IPS-15b (cell line): Measurements from ENCODE around the gene ELN.

Source experiments
- H3K27me3 ChIP-seq: one replicate; pipeline ENCODE4 v1.6.1; 2013; ENCODE audit warnings: low read length; ENCODE audit not compliant: control insufficient read depth, insufficient read depth
- H3K36me3 ChIP-seq: one replicate; pipeline ENCODE4 v1.6.1; 2013; ENCODE audit warnings: low read length; ENCODE audit not compliant: control insufficient read depth, insufficient read depth
- H3K4me1 ChIP-seq: one replicate; pipeline ENCODE4 v1.6.1; 2013; ENCODE audit warnings: mild to moderate bottlenecking, low read length; ENCODE audit not compliant: control insufficient read depth, insufficient read depth
- H3K4me3 ChIP-seq: one replicate; pipeline ENCODE4 v1.5.1; 2013; ENCODE audit warnings: low read depth, low read length
- H3K9ac ChIP-seq: one replicate; pipeline ENCODE4 v1.6.1; 2013; ENCODE audit warnings: low read depth, mild to moderate bottlenecking, low read length
- H3K9me3 ChIP-seq: one replicate; pipeline ENCODE4 v1.6.1; 2013; ENCODE audit warnings: mild to moderate bottlenecking, low read length; ENCODE audit not compliant: control insufficient read depth, insufficient read depth

Gene ELN

GRCh38 chr7:73991522-73992100 is 36.4 kb upstream of the ELN start:
- H3K4me3 ChIP-seq = no peak overlapping the region
- H3K27me3 ChIP-seq = no peaks in the 10 kb centered on the region
- H3K9me3 ChIP-seq = no peaks in the 10 kb centered on the region
- no peaks in the 10 kb centered on the region for H3K36me3 ChIP-seq
- H3K9ac ChIP-seq = no peak overlapping the region
- H3K4me1 ChIP-seq = no peaks in the 10 kb centered on the region

- H3K4me3 ChIP-seq = no peak overlapping the region
- no peaks in the 10 kb centered on the region for H3K4me1 ChIP-seq
- no peaks in the 10 kb centered on the region for H3K9me3 ChIP-seq
- no peaks in the 10 kb centered on the region for H3K27me3 ChIP-seq
- H3K36me3 ChIP-seq = no peaks in the 10 kb centered on the region
- H3K9ac ChIP-seq = no peak overlapping the region
These were observed 35.8 kb upstream of the ELN start for GRCh38 chr7:73992101-73992562.

GRCh38 chr7:73994023-73994422 is 34.0 kb upstream of the ELN start:
- Histone ChIP-seq H3K4me1 (no peaks in the 10 kb centered on the region), H3K27me3 (no peaks in the 10 kb centered on the region), H3K4me3 (no peak overlapping the region), H3K9ac (no peak overlapping the region), H3K9me3 (no peaks in the 10 kb centered on the region), H3K36me3 (no peaks in the 10 kb centered on the region)

DNA sequence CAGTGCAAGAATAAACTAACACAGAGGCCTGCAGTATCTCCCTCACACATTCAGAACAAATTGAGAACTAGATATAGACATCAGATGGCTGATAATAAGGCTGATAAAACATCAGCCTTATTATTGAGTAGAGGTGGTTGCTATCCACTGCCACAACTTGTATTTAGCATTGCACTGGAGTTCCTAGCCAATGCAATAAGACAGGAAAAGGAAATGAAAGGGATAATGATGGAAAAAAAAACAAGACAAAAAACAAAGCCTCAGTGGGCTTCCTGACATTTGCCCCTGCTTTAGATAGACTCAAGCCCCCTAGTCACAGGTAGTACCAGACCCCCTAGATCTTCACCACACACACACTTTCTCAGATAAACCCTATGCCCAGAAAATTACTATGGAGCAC is 33.2 kb upstream of the ELN start:
- H3K4me3 ChIP-seq = no peak overlapping the region
- H3K4me1 ChIP-seq = no peaks in the 10 kb centered on the region
- no peaks in the 10 kb centered on the region for H3K27me3 ChIP-seq
- no peak overlapping the region for H3K9ac ChIP-seq
- H3K36me3 ChIP-seq = no peaks in the 10 kb centered on the region
- H3K9me3 ChIP-seq = no peaks in the 10 kb centered on the region

DNA sequence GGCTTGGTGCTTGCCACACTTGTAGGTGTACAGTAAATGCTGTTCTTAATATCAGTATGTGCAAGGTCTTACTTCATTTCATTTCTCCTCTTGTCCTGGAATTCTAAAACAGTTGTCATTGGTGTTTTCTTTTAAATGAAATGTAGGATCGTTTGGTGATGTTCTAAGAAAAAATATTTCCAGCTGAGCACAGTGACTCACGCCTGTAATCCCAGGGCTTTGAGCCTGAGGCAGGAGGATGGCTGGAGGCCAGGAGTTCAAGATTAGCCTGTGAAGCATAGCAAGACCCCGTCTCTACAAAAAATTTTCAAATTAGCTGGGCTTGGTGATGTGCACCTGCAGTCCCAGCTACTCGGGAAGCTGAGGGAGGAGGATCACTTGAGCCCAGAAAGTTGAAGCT is 32.6 kb upstream of the ELN start:
- Histone ChIP-seq H3K4me3 (no peak overlapping the region), H3K27me3 (no peaks in the 10 kb centered on the region), H3K9me3 (no peaks in the 10 kb centered on the region), H3K4me1 (no peaks in the 10 kb centered on the region), H3K9ac (no peak overlapping the region), H3K36me3 (no peaks in the 10 kb centered on the region)

GRCh38 chr7:73995821-73996511 is 32.0 kb upstream of the ELN start:
- Histone ChIP-seq H3K4me3 (no peak overlapping the region), H3K9ac (no peak overlapping the region), H3K27me3 (no peaks in the 10 kb centered on the region), H3K9me3 (no peaks in the 10 kb centered on the region), H3K4me1 (no peaks in the 10 kb centered on the region), H3K36me3 (no peaks in the 10 kb centered on the region)

GRCh38 chr7:73997056-73997455 is 30.9 kb upstream of the ELN start:
- no peaks in the 10 kb centered on the region for H3K27me3 ChIP-seq
- no peaks in the 10 kb centered on the region for H3K36me3 ChIP-seq
- no peak overlapping the region for H3K9ac ChIP-seq
- H3K4me1 ChIP-seq = no peaks in the 10 kb centered on the region
- no peaks in the 10 kb centered on the region for H3K9me3 ChIP-seq
- H3K4me3 ChIP-seq = no peak overlapping the region

DNA sequence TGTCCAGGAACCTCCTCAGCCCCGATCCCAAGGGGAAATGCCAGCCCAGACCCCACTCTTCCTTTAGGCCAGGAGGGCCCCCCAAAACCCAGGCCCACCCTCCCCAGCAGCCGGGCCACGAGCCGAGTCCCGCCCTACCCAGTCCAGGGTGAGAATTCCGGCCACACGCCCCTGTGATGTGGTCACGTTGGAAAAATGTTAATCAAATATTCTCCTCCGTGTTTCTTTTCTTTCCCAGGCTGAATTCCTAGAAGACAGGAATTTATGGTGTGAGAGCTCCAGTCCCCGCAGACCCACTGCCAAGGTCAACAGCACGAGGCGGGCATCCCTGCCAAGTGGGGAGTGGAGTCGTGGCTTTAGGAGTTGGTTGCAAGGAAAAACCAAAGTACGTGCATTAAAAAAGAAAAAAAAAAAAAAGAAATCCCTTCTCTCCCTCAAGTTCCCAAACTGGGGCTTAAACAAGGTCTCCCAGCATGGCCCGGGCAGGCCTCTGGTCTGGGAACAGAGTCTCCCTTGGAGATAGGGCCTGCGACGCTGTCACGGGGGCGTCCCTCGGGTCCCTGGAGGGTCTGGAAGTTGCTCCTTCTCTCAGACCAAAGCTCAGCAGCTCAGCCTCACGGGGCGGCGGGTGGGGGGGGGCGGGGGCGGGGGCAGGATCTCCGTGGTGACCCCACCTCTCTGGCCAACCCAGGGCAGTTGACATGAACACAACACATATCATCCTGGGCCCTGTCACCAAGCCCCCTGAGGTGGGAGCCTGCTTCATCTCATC is 28.1 kb upstream of the ELN start:
- H3K4me1 ChIP-seq = no peaks in the 10 kb centered on the region
- no peak overlapping the region for H3K9ac ChIP-seq
- H3K4me3 ChIP-seq = no peak overlapping the region
- H3K9me3 ChIP-seq = no peaks in the 10 kb centered on the region
- no peaks in the 10 kb centered on the region for H3K36me3 ChIP-seq
- H3K27me3 ChIP-seq = no peaks in the 10 kb centered on the region

- Histone ChIP-seq H3K4me1 (no peaks in the 10 kb centered on the region), H3K9me3 (no peaks in the 10 kb centered on the region), H3K36me3 (no peaks in the 10 kb centered on the region), H3K4me3 (no peak overlapping the region), H3K27me3 (no peaks in the 10 kb centered on the region), H3K9ac (no peak overlapping the region)
These were observed 27.4 kb upstream of the ELN start for GRCh38 chr7:74000489-74001149.

- no peaks in the 10 kb centered on the region for H3K9me3 ChIP-seq
- H3K36me3 ChIP-seq = no peaks in the 10 kb centered on the region
- no peaks in the 10 kb centered on the region for H3K4me1 ChIP-seq
- no peak overlapping the region for H3K9ac ChIP-seq
- no peaks in the 10 kb centered on the region for H3K27me3 ChIP-seq
- no peak overlapping the region for H3K4me3 ChIP-seq
These were observed 26.9 kb upstream of the ELN start for GRCh38 chr7:74001150-74001494.

DNA sequence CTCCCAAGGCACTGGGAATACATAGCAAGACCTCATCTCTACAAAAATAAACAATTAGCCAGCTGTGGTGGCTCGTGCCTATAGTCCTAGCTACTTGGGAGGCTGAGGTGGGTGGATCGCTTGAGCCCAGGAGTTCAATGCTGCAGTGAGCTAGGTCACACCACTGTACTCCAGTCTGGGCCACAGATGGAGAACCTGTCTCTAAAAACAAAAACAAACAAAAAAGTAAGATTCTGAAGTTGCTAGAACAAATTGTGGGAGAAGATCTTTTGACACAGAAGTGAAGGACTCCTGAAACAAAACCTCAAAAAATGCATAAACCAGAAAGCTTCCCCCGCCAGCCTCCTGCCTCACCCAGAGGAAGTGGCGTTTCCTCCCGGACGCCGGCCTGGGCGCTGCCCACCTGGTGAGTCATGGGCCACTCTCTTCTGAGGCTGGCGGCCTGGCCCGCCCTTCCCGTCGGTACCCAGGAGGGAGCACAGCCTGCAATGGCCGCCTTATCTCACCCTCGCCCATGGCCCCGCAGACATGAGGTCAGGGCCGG is 25.4 kb upstream of the ELN start:
- Histone ChIP-seq H3K9ac (no peak overlapping the region), H3K4me3 (no peak overlapping the region), H3K36me3 (no peaks in the 10 kb centered on the region)

More for the DNA sequence above, 25.4 kb upstream of the ELN start:
- H3K27me3 ChIP-seq = no peaks in the 10 kb centered on the region
- H3K4me1 ChIP-seq = no peaks in the 10 kb centered on the region
- H3K9me3 ChIP-seq = no peaks in the 10 kb centered on the region
